Measurements from ENCODE around the gene TTLL9. TPM values are rescaled to one million over a fixed set of nuclear protein-coding genes. Genes with fewer than 3 reads are reported as not detected.

TTLL9 gene
- total and polyA plus RNA-seq, 10 of the 15 experiments (the other 5 are each of a cell fraction or from before 2014, with no cell fraction given): 0.03 to 0.77 (median 0.11) TPM; not detected in 2

DNA sequence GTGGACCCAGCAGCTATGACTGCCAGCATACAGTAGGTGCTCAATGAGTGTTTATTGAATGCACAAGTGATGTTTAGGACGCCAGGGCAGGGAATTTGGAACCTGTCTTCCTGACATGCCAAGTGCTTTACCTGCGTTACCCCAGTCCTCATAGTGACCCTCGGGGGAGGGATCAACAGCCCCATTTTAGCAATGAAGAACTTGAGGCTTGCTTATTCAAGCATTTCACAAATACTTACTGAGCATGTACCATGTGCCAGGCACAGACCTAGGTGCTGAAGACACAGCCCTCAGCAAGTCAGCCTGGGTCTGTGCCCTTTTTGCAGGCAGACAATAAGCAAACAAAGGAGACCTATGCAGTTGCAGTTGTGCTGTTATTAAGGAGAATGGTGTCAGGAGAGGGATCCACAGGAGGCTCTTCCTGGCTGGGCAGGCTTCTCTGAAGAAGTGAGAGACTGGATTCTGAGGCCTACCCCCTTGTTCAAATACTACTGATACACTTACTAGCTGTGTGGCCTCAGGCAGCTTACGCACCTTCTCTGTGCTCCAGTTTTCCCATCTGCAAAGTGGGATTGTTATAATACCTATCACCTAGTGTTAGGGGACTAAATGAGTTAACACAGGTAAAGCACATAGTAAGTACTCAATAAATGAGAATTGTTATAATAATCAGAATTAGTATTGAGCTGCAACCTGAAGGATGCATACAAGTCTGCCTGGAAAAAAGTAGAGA is 39.8 kb downstream of the TTLL9 start:
- 31% methylated on average over 4 of the region's 4 CpGs for WGBS (ENCODE audit: insufficient coverage, insufficient replicate concordance, low lambda C conversion rate, missing lambda C conversion rate)
- TF ChIP-seq, protein P1, sequence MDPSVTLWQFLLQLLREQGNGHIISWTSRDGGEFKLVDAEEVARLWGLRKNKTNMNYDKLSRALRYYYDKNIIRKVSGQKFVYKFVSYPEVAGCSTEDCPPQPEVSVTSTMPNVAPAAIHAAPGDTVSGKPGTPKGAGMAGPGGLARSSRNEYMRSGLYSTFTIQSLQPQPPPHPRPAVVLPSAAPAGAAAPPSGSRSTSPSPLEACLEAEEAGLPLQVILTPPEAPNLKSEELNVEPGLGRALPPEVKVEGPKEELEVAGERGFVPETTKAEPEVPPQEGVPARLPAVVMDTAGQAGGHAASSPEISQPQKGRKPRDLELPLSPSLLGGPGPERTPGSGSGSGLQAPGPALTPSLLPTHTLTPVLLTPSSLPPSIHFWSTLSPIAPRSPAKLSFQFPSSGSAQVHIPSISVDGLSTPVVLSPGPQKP (IDR thresholded peaks at IDR 0.05; ENCODE audit: low read depth, low read length): no peak
- TF ChIP-seq SIN3A (IDR thresholded peaks at IDR 0.05; ENCODE audit: low read depth, low read length) (no peak), CREB1 (IDR thresholded peaks at IDR 0.05; ENCODE audit: low read depth) (no peak), SUPT20H (IDR thresholded peaks at IDR 0.05; ENCODE audit: borderline replicate concordance, control insufficient read depth, low read depth, low read length) (no peak), RELA (IDR thresholded peaks at IDR 0.05; ENCODE audit: borderline replicate concordance, partially characterized antibody) (no peak), RAD21 (IDR thresholded peaks at IDR 0.05; ENCODE audit: insufficient read depth, low read depth, low read length) (no peak), SMAD1 (IDR thresholded peaks at IDR 0.05; ENCODE audit: low read depth, partially characterized antibody) (no peak), ZNF24 (IDR thresholded peaks at IDR 0.05) (no peak), CREM (IDR thresholded peaks at IDR 0.05; ENCODE audit: low read depth) (no peak), DPF2 (IDR thresholded peaks at IDR 0.05) (no peak), CBFB (IDR thresholded peaks at IDR 0.05; ENCODE audit: low read depth) (no peak), CBX3 (IDR thresholded peaks at IDR 0.05; ENCODE audit: borderline replicate concordance, low read depth) (no peak), SREBF2 (IDR thresholded peaks at IDR 0.05; ENCODE audit: low read length) (no peak)
- Histone ChIP-seq H3K27ac (ENCODE audit: control insufficient read depth, insufficient read depth) (no peak overlapping the region), H4K20me1 (ENCODE audit: control insufficient read depth, insufficient read depth) (no peaks in the 10 kb centered on the region), H3K79me2 (ENCODE audit: control insufficient read depth, insufficient read depth, low read length) (no peaks in the 10 kb centered on the region), H3K27me3 (replicated peaks in 1 of 2; ENCODE audit: control insufficient read depth in 2 of 2, insufficient read depth in 2 of 2, low read length in 1 of 2) (no peaks in the 10 kb centered on the region), H3K4me1 (ENCODE audit: control insufficient read depth, insufficient read depth, low read length) (no peaks in the 10 kb centered on the region), H3K4me3 (no peak overlapping the region), H3K9me3 (replicated peaks; ENCODE audit: control insufficient read depth, insufficient read depth, low read length) (no peaks in the 10 kb centered on the region), H3K9ac (ENCODE audit: control insufficient read depth, insufficient read depth, low read length) (no peak overlapping the region), H2AFZ (ENCODE audit: control insufficient read depth, low read depth, low read length) (no peak overlapping the region), H3K36me3 (ENCODE audit: control insufficient read depth in 2 of 2, insufficient read depth in 2 of 2, low read length in 1 of 2) (no peaks in the 10 kb centered on the region), H3K4me2 (ENCODE audit: control insufficient read depth, insufficient read depth) (no peak overlapping the region)
- POLR2A ChIA-PET: interaction anchor here (0.8 to 1.2 kb wide), 2 partner anchors 10 to 124 kb away, joined by 3 read pairs; no protein-coding TSS in a partner anchor
- FAIRE-seq (no peak), DNase-seq (ENCODE audit: low read depth, low spot score) (no peak), ATAC-seq (no peak)
- CTCF ChIA-PET: interaction anchor here (0.6 kb wide), 1 partner anchor 127 kb away, joined by 3 read pairs; no protein-coding TSS in a partner anchor
- no TSS peak for BruUV-seq (replicated peaks)
- in situ Hi-C loops (cut with MboI) (no loop called here), intact Hi-C loops (cut with micrococcal nuclease; ENCODE audit: unreplicated experiment) (no loop called here)
- RAD21 ChIA-PET (ENCODE audit: unreplicated experiment): no interaction called here
- SMC1A ChIA-PET (ENCODE audit: uncharacterized antibody, unreplicated experiment): interaction anchor here (1.2 kb wide), 1 partner anchor 15 kb away, joined by 3 read pairs; no protein-coding TSS in a partner anchor
